ENCODE data around the gene MTUS2. TPM values are rescaled to one million over a fixed set of nuclear protein-coding genes. Genes with fewer than 3 reads are reported as not detected.

MTUS2 gene
- total and polyA plus RNA-seq, 2 of the 8 experiments (the other 6 are each of a cell fraction or from before 2014, with no cell fraction given), result 0.18 to 0.80 TPM

- no peak overlapping the region for H3K23ac ChIP-seq (ENCODE audit: insufficient read length)
- ChIA-PET CTCF (ENCODE audit: partially characterized antibody) (no interaction called here), POLR2A (ENCODE audit: partially characterized antibody) (no interaction called here)
- TF ChIP-seq SIX5 (IDR thresholded peaks at IDR 0.05; ENCODE audit: low read depth, low read length), result no peak
- TF ChIP-seq RNF2 (IDR thresholded peaks at IDR 0.05; ENCODE audit: borderline replicate concordance, low read depth, low read length, missing control alignments, poor library complexity, severe bottlenecking), result no peak
- no peak for TF ChIP-seq BACH1 (IDR thresholded peaks at IDR 0.05; ENCODE audit: low read length)
- TF ChIP-seq KDM4A (IDR thresholded peaks at IDR 0.05; ENCODE audit: low read depth, low read length, severe bottlenecking), result no peak
- H4K91ac ChIP-seq (replicated peaks; ENCODE audit: insufficient read length, low read length), result no peak overlapping the region
- FAIRE-seq, result no peak
- H3K56ac ChIP-seq (replicated peaks; ENCODE audit: insufficient read length, low read depth, low read length), result no peak overlapping the region
- no peak overlapping the region for H2BK12ac ChIP-seq (ENCODE audit: low read depth, low read length)
- H3K79me2 ChIP-seq (ENCODE audit: control insufficient read depth in 1 of 2, insufficient read depth in 2 of 2, low read length in 2 of 2), result no peaks in the 10 kb centered on the region
- no peak overlapping the region for H3K9ac ChIP-seq (replicated peaks in 1 of 4; ENCODE audit: extremely low read depth in 1 of 4, low read depth in 3 of 4, low read length in 3 of 4)
- H3K4ac ChIP-seq (replicated peaks; ENCODE audit: insufficient read length, low read depth, low read length), result no peak overlapping the region
- no peaks in the 10 kb centered on the region for H3K4me1 ChIP-seq (replicated peaks in 1 of 4; ENCODE audit: control insufficient read depth in 3 of 4, insufficient read depth in 4 of 4, low read length in 3 of 4)
- no peak overlapping the region for H2BK15ac ChIP-seq (ENCODE audit: low read length)
- WGBS, 2 experiments (ENCODE audit: extremely low coverage in 1 of 2, insufficient coverage in 1 of 2, insufficient read length in 1 of 2, insufficient replicate concordance in 2 of 2, low coverage in 1 of 2, low lambda C conversion rate in 2 of 2, missing lambda C conversion rate in 1 of 2), result 60% methylated on average over 1 of the region's 1 CpG; no CpG with 5 or more reads in 1 of the 2 experiments
- no peak overlapping the region for H2AFZ ChIP-seq (ENCODE audit: low read length)
- H3K14ac ChIP-seq (ENCODE audit: insufficient read length), result no peak overlapping the region
- no peaks in the 10 kb centered on the region for H3K36me3 ChIP-seq (ENCODE audit: control insufficient read depth in 2 of 4, insufficient read depth in 4 of 4, low read length in 3 of 4)
- H3K23me2 ChIP-seq (ENCODE audit: low read depth, low read length), result no peaks in the 10 kb centered on the region
- 0 out of 4 replicates have a peak, but pooled peaks cover 0 to 4% of the 10 kb centered on the region in 2 experiments for H3K9me3 ChIP-seq (ENCODE audit: insufficient read depth in 2 of 2, low read depth in 1 of 2, low read length in 1 of 2)
- no peak overlapping the region for H3K4me3 ChIP-seq (ENCODE audit: extremely low read depth in 1 of 4, insufficient read depth in 2 of 4, low read depth in 3 of 4, low read length in 4 of 4)
- no peak for DNase-seq (ENCODE audit: low read depth in 1 of 2, low spot score in 2 of 2)
- H4K5ac ChIP-seq (ENCODE audit: insufficient read length, low read depth, low read length), result no peak overlapping the region
- no peaks in the 10 kb centered on the region for H3K27me3 ChIP-seq (replicated peaks in 1 of 4; ENCODE audit: control insufficient read depth in 3 of 4, extremely low read depth in 1 of 4, insufficient read depth in 3 of 4, low read length in 3 of 4)
- no peak overlapping the region for H3K4me2 ChIP-seq (ENCODE audit: insufficient read depth in 1 of 2, low read depth in 2 of 2, low read length in 2 of 2)
- no peaks in the 10 kb centered on the region for H4K20me1 ChIP-seq (replicated peaks in 1 of 2; ENCODE audit: control insufficient read depth in 1 of 2, insufficient read depth in 2 of 2, low read length in 2 of 2)
- no peak overlapping the region for H4K8ac ChIP-seq (ENCODE audit: extremely low read depth, insufficient read depth, low read length)
- H3K79me1 ChIP-seq (ENCODE audit: low read depth, low read length), result no peaks in the 10 kb centered on the region
- H2BK120ac ChIP-seq (replicated peaks; ENCODE audit: low read depth, low read length), result no peak overlapping the region
- no peak overlapping the region for H2BK20ac ChIP-seq (ENCODE audit: low read length)
- no peak overlapping the region for H3K18ac ChIP-seq (ENCODE audit: extremely low read depth, low read length)
- no peak overlapping the region for H3K27ac ChIP-seq (ENCODE audit: low read depth, low read length)
- H2AK5ac ChIP-seq (ENCODE audit: low read depth, low read length), result no peak overlapping the region
- H2BK5ac ChIP-seq (ENCODE audit: low read depth, low read length), result no peak overlapping the region
Observed at GRCh38 chr13:29156136-29156535, 336.0 kb downstream of the MTUS2 start.
